ENCODE measurements around the gene MECP2. TPM values are rescaled to one million over a fixed set of nuclear protein-coding genes. Genes with fewer than 3 reads are reported as not detected.

MECP2 gene
- total and polyA plus RNA-seq, 8 donors, result 25.5 to 47.1 (median 31.9) TPM

DNA sequence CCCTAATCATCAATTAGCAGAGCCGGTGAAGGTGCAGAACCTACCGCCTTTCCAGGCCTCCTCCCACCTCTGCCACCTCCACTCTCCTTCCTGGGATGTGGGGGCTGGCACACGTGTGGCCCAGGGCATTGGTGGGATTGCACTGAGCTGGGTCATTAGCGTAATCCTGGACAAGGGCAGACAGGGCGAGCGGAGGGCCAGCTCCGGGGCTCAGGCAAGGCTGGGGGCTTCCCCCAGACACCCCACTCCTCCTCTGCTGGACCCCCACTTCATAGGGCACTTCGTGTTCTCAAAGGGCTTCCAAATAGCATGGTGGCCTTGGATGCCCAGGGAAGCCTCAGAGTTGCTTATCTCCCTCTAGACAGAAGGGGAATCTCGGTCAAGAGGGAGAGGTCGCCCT, 43.2 kb upstream of the MECP2 start:
- H3K27ac ChIP-seq, result no peak overlapping the region
- H3K9me3 ChIP-seq, result no peaks in the 10 kb centered on the region
- no peak overlapping the region for H3K4me3 ChIP-seq
- DNase-seq (no peak), ATAC-seq (no peak)
- TF ChIP-seq CTCF (IDR thresholded peaks at IDR 0.05), result no peak
- intact Hi-C loops (cut with DNase I), result no loop called here
- H3K4me1 ChIP-seq, result peaks cover 0 to 5% of the 10 kb centered on the region in 2 donors
- H3K27me3 ChIP-seq, result no peaks in the 10 kb centered on the region
- H3K36me3 ChIP-seq, result no peaks in the 10 kb centered on the region

GRCh38 chrX:154140206-154140605, 42.7 kb upstream of the MECP2 start:
- no peak overlapping the region for H3K27ac ChIP-seq
- no peaks in the 10 kb centered on the region for H3K36me3 ChIP-seq
- H3K4me3 ChIP-seq, result no peak overlapping the region
- H3K27me3 ChIP-seq, result no peaks in the 10 kb centered on the region
- H3K4me1 ChIP-seq, result peaks cover 0 to 5% of the 10 kb centered on the region in 2 donors
- ATAC-seq, result no peak
- H3K9me3 ChIP-seq, result no peaks in the 10 kb centered on the region
- intact Hi-C loops (cut with DNase I), result no loop called here
- TF ChIP-seq CTCF (IDR thresholded peaks at IDR 0.05), result no peak
- no peak for DNase-seq

DNA sequence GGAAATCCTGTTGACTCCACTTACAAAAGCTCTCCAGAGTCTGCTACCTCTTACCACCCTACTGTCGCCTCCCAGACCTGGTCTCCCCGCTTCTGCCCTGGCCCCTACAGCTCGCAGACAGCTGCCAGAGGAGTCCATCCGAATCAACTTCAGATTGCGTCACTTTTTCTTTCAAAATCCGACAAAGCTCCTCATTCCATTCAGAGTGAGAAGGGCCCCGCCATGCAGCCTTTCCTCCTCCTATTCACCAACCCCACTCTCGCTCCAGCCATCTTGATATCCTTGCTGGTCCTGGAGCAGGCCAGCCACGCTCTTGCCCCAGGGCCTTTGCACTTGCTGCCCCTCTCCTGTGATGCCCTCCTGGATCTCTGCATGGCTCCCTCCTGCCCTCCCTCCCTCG, 41.3 kb upstream of the MECP2 start:
- H3K4me1 ChIP-seq, result peaks cover 0 to 5% of the 10 kb centered on the region in 2 donors
- H3K27ac ChIP-seq, result no peak overlapping the region
- intact Hi-C loops (cut with DNase I), result no loop called here
- no peak for TF ChIP-seq CTCF (IDR thresholded peaks at IDR 0.05)
- H3K4me3 ChIP-seq, result no peak overlapping the region
- no peaks in the 10 kb centered on the region for H3K9me3 ChIP-seq
- no peaks in the 10 kb centered on the region for H3K27me3 ChIP-seq
- no peak for ATAC-seq
- H3K36me3 ChIP-seq, result no peaks in the 10 kb centered on the region
- no peak for DNase-seq

- DNase-seq (peak; percentile 51 to 90 (median 72)), ATAC-seq (peak; percentile 93)
- H3K4me3 ChIP-seq, result peak overlapping the region; percentile 6 to 22
- no peaks in the 10 kb centered on the region for H3K36me3 ChIP-seq
- H3K27me3 ChIP-seq, result no peaks in the 10 kb centered on the region
- peaks cover 0 to 5% of the 10 kb centered on the region in 2 donors for H3K4me1 ChIP-seq
- intact Hi-C loops (cut with DNase I), result no loop called here
- TF ChIP-seq CTCF (IDR thresholded peaks at IDR 0.05), result peak; percentile 55 to 75
- H3K9me3 ChIP-seq, result no peaks in the 10 kb centered on the region
- peak overlapping the region in 1 of 2 donors; percentile 25 for H3K27ac ChIP-seq
Observed at GRCh38 chrX:154136627-154137161, 39.2 kb upstream of the MECP2 start.

DNA sequence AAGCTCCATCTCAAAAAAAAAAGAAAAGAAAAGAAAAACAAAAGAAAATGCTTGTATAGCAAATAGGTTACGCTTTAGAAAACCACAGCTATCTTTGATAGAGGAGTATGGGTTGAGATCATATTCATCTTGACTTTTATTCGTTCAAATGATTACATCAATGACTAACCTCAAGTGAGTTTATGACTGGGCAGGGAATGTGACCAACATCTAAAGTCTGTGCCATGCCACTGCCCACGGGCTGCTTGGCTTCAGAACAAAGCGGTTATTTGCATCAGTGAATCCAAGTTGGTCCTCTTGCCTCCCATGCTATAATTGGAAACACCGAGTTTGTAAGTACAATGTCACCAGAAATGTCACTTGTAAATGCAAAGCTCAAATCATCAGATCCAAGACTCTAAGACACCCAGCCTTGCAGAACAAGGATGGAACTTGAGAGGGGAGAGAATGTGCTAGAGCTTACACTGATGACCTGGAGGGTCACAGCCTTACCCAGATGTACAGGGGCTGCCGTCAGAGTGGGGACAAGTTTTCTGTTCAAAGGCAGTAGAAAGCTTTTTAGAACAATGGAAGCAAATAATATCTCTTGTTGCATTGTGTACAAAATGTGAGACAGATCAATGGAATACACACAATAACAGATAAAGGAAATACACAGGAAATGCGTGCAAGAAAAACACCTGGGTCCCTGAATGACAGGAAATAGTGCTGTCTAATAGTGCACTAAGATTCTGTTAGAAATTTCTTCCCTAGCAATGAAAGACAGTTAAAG, 38.1 kb upstream of the MECP2 start:
- Histone ChIP-seq H3K27ac (no peak overlapping the region), H3K36me3 (no peaks in the 10 kb centered on the region), H3K27me3 (no peaks in the 10 kb centered on the region), H3K9me3 (no peaks in the 10 kb centered on the region), H3K4me3 (no peak overlapping the region), H3K4me1 (peaks cover 0 to 5% of the 10 kb centered on the region in 2 donors)
- no peak for ATAC-seq
- no peak for DNase-seq
- TF ChIP-seq CTCF (IDR thresholded peaks at IDR 0.05), result no peak
- intact Hi-C loops (cut with DNase I), result no loop called here

Data from left lung (tissue), 10 donors.